HG03558 (cell line): ENCODE measurements around the gene ERAL1.
"Not testable (repeated sequence)": the region's sequence is repeated elsewhere in the genome, so short reads cannot be mapped to it uniquely, and the experiment has no call there.

ENCODE experiments used
- ATAC-seq: cut with Tn5 transposase; IDR thresholded peaks from one replicate; pipeline ENCODE4 v1.9.1; 2021; ENCODE audit warnings: moderate number of reproducible peaks; ENCODE audit not compliant: unreplicated experiment; ENCODE audit errors: extremely low read depth

ERAL1 gene

GRCh38 chr17:28854457-28855335 is at the start of gene ERAL1:
TSS of gene ERAL1 (plus strand) at chr17:28855016. CDS start at chr17:28855035, 19 bp downstream.
- peak; percentile 73 for ATAC-seq

GRCh38 chr17:28807925-28808634 is 46.7 kb upstream of the ERAL1 start:
- no peak for ATAC-seq

GRCh38 chr17:28810437-28810836 is 44.4 kb upstream of the ERAL1 start:
- no peak for ATAC-seq

- ATAC-seq: no peak
These were observed 43.1 kb upstream of the ERAL1 start for GRCh38 chr17:28811651-28812090.

GRCh38 chr17:28812091-28812747 is 42.6 kb upstream of the ERAL1 start:
- peak; percentile 81 for ATAC-seq

GRCh38 chr17:28812748-28813377 is 42.0 kb upstream of the ERAL1 start:
- ATAC-seq: no peak

GRCh38 chr17:28816540-28816939 is 38.3 kb upstream of the ERAL1 start:
- ATAC-seq: no peak

- no peak for ATAC-seq
These were observed 36.0 kb upstream of the ERAL1 start for GRCh38 chr17:28818819-28819221.

GRCh38 chr17:28819582-28819981 is 35.2 kb upstream of the ERAL1 start:
- no peak for ATAC-seq

GRCh38 chr17:28827672-28828071 is 27.1 kb upstream of the ERAL1 start:
- no peak for ATAC-seq

- no peak for ATAC-seq
These were observed 26.3 kb upstream of the ERAL1 start for GRCh38 chr17:28828294-28829040.

GRCh38 chr17:28834420-28834819 is 20.4 kb upstream of the ERAL1 start:
- no peak for ATAC-seq

- ATAC-seq: not testable (repeated sequence)
These were observed 18.3 kb upstream of the ERAL1 start for GRCh38 chr17:28836541-28836940.

GRCh38 chr17:28839221-28839620 is 15.6 kb upstream of the ERAL1 start:
- ATAC-seq: no peak

GRCh38 chr17:28841901-28842281 is 12.9 kb upstream of the ERAL1 start:
- no peak for ATAC-seq

- no peak for ATAC-seq
These were observed 12.4 kb upstream of the ERAL1 start, which contains the start of gene FAM222B for GRCh38 chr17:28842282-28843012. TSS of gene FAM222B (minus strand) at chr17:28842790. CDS start at chr17:28766667, 76,123 bp downstream.

GRCh38 chr17:28843816-28844148 is 11.0 kb upstream of the ERAL1 start:
- ATAC-seq: no peak

GRCh38 chr17:28846231-28846630 is 8.6 kb upstream of the ERAL1 start:
- ATAC-seq: no peak

GRCh38 chr17:28846699-28847098 is 8.1 kb upstream of the ERAL1 start:
- not testable (repeated sequence) for ATAC-seq
